Measurements from ENCODE around the gene PRKAR2A.

PRKAR2A gene

DNA sequence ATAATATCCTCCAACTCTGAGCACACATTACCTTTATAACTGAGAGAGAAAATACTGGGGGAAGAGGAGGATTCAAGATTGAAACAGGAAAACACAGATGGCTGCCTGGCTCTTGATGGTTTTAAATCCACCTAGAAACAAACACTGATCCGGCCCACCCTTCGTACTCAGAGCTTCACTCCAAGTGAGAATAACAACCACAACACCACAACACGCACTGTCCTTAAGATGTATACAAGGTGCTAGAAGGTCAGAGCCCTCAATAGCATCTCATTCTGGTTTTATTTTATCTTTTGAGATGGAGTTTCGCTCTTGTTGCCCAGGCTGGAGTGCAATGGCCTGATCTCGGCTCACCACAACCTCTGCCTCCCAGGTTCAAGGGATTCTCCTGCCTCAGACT lies 140.5 kb downstream of the PRKAR2A start:
- DNase-seq, result no peak
- intact Hi-C loops (cut with DNase I), result no loop called here

DNA sequence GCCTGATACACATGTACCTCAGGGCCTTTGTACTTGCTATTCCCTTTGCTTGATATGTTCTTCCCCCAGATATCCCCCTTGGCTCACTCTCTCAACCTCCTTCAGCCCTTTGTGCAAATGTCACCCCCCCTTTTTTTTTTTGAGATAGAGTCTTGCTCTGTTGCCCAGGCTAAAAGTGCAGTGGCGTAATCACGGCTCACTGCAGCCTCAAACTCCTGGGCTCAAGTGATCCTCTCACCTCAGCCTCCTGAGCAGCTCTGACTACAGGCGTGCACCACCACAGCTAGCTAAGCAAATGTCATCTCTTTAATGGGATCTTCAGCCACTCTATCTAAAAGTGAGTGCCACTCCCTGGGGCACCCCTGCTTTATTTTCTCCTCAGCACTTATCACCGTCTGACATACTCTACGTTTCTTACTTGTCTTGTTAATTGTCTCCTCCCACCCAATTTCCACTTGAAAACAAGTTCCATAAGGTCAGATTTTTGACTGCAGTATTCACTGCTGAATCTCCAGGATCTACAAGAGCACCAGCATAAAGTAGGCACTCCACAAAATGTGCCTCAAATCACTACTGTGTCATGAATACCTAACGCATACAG lies 145.3 kb downstream of the PRKAR2A start:
- intact Hi-C loops (cut with DNase I), result no loop called here
- DNase-seq, result no peak

DNA sequence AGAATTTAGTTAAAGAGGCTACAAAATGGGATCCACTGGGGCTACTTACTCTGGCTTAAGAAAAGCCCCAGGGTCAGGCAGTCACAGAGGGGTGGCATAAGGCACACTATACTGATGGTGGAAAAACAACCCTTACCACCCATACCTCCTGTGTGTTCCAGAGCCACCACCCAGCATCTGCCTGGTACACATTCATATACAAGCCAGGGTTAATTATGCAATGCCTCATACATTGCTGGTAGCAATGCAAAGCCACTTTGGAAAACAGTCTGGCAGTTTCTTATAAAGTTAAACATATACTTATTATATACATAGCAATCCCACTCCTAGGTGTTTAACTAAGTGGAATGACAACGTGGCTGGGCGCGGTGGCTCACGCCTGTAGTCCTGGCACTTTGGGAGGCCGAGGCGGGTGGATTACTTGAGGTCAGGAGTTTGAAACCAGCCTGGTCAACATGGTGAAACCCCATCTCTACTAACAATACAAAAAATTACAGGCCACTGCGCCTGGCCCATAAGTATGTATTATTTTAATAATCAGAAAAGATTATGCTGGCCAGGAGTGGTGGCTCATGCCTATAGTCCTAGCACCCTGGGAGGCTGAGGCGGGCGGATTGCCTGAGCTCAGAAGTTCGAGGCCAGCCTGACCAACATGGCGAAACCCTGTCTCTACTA lies 146.8 kb downstream of the PRKAR2A start:
- intact Hi-C loops (cut with DNase I), result no loop called here
- DNase-seq, result no peak

DNA sequence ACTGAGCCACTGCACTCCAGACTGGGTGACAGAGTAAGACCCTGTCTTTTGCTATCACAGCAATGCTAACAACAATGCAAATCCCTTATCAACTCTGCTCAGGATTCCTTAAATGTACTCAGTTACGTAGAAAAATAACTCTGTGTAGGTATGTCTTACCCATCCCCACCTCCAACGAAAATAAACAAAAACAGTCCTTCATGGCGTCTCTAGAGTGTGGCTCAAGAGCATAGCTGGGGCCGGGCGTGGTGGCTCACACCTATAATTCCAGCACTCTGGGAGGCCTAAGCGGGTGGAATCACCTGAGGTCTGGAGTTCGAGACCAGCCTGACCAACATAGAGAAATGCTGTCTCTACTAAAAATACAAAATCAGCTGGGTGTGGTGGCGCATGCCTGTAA lies 148.8 kb downstream of the PRKAR2A start:
- intact Hi-C loops (cut with DNase I), result no loop called here
- peak in 1 of 42 donors; percentile 18 for DNase-seq

DNA sequence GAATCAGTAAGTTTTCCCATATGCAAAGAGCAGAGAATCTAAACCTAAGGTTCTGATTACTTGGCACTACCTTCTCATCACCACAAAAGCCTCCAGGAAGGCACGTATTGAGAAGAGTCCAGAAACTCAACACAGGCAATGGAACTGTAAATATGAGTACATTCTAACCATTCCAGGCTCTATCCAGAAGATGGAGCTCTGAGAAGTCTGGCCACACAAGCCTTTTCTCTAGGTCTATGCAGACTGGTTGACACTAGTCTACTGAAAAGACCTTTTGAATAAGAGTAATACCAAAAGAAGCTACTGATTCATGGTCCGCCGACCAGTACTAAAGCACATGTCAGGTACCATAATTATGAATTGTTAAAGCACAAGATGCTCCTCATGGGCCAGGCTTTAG lies 149.7 kb downstream of the PRKAR2A start:
- intact Hi-C loops (cut with DNase I), result no loop called here
- DNase-seq, result no peak

DNA sequence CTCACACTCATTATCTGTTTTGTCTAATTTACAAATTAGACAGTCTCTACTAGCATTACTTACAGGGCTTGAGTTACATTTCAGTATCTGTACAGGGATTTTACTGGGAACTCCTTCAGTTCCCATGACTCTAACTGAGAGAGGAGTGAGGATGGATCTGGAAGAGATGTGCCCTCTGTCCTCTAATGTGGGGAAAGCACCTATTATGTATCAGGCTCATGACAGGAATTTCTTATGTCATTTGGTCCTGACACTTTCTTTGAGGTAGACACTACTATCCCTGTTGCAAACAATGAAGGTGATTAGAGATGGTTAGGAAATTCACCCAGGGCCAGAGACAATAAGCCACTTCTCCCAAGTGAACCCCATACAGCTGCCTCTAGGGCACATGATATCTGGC lies 151.1 kb downstream of the PRKAR2A start:
- intact Hi-C loops (cut with DNase I), result no loop called here

More for the DNA sequence above, 151.1 kb downstream of the PRKAR2A start:
- DNase-seq, result peak in 1 of 42 donors; percentile 13
